NCI-H1092 treated with DMSO at 0.1 percent for 48 hours (cell line): ENCODE results near the gene MUC6.
"Not testable (repeated sequence)": the region's sequence is repeated elsewhere in the genome, so short reads cannot be mapped to it uniquely, and the experiment has no call there.

Experiments used
- DNase-seq: peaks from one replicate; lab custom pipeline; 2025; lab: John Stamatoyannopoulos, UW

Gene MUC6

DNA sequence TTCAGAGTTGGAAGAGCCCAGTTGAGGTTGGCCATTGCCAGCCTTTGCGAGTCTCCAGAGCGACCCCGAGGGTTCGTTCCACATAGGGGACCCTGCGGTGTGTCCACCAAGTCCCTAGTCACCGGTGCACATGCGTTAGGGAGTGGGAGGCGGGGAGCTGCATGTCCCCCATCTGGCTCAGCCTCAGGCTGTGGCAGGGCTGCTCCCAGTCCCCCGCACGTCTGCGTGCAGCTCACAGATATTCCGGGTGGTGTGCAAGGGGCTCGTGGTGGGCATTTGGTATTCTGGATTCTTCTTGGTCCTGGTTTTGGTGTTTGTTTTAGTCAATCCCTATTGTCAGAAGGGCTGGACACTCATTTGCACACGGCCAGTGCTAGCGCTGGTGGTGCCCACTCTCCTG, 48.8 kb downstream of the MUC6 start:
- no peak for DNase-seq

DNA sequence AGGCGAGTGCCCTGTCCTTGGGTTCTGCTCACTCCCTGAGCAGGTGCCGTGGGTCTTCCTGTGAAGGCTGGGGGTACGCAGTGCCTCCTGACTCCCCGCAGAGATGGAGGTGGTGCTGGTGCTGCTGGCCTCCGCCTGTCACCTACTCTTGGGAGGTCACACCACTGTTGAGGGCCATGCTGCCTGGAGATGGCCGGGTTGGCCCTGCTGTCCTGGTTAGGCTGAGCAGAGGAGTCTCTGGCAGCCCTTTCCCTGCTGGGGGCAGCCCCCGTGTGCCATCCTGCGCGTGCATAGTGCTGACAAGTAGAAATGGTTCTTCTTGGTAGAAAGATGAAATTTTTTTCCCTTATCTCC, 49.6 kb downstream of the MUC6 start:
- DNase-seq, result no peak

DNA sequence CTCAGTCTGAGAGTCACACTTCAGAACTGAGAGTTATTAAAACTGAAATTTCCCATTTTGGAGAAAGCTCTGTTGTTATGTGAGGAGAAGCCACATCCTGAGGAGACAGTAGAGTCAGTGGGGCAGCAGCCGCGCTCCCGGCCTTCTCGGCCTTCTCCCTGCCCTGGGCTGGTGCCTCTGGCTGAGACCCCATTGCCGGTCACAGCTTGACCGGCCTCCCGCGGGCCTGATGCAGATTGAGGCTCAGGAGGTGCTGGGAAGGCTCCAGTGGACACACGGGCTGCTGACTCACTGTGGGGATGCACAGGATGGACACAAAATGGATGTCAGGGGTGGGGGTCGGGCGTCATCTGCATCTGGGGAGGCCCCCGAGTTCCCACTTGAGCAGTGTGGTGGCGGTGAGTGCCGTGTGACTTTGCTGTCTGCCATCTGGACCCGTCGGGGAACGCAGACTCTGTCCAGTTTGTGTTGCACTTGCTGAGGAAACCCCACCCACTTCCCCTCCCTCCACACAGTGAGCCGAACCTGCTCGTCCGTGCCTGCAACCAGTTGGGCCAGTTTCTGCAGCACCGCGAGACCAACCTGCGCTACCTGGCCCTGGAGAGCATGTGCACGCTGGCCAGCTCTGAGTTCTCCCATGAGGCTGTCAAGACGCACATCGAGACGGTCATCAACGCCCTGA, 50.1 kb downstream of the MUC6 start:
- DNase-seq, result no peak

- no peak for DNase-seq
Measured at GRCh38 chr11:985848-986247, 50.7 kb downstream of the MUC6 start.

GRCh38 chr11:985406-985805, 51.1 kb downstream of the MUC6 start:
- no peak for DNase-seq

- DNase-seq, result no peak
Measured at GRCh38 chr11:984546-984945, 52.0 kb downstream of the MUC6 start.

DNA sequence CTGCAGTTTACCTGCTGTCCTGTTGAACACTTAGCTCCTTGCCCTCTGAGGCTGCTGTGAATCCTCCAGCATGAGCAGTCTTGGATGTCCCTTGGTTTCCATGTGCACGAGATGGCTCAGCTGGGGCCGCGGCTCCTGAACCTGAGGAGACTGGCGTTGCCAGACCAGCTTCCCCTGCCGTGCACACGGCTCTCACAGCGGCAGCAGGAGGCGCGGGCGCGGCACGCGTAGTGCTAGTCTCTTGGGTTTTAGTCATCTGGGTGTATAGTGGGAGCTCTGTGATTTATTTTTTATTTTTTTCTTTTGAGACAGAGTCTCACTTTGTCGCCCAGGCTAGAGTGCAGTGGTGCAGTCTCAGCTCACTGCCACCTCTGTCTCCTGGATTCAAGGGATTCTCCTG, 54.8 kb downstream of the MUC6 start:
- no peak for DNase-seq

GRCh38 chr11:980438-981357, 55.8 kb downstream of the MUC6 start:
- DNase-seq, result no peak

GRCh38 chr11:978781-979180, 57.7 kb downstream of the MUC6 start:
- DNase-seq, result no peak

GRCh38 chr11:977830-978720, 58.4 kb downstream of the MUC6 start:
- no peak for DNase-seq

DNA sequence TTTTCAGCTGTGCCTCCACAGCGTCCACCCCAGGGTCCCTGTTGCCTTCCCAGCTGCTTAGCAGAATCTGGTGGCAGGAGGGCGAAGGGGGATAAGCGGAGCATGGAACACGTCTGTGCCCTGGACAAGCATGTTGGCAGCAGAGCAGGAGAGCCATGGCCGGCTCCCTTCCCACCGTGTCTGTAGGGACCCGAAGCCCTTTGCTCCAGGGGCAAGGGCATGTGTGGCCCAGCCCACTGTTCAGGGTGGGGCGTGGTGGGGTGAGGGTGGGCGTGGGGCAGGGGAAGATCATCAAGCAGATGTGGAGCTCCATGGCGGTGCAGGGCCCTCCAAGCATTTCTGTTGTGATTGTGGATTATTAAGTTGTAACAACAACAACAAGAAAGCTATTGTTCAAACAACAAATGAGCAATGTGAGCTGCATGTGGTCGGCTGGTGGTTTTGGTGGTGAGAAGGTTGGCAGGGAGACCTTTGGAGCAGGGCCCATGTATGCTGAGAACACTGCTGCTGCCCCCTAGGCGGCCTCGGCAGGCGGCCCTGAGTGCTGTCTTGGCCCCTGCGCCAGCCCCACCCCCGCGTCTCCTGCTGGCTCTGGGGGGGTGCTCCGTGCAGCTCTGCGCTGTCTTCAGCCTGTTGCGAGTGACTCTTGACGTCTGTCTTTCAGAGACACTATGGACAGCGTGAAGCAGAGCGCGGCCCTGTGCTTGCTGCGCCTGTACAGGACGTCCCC, 59.9 kb downstream of the MUC6 start:
- DNase-seq, result no peak

- no peak for DNase-seq
Measured at GRCh38 chr11:975827-976226, 60.7 kb downstream of the MUC6 start.

DNA sequence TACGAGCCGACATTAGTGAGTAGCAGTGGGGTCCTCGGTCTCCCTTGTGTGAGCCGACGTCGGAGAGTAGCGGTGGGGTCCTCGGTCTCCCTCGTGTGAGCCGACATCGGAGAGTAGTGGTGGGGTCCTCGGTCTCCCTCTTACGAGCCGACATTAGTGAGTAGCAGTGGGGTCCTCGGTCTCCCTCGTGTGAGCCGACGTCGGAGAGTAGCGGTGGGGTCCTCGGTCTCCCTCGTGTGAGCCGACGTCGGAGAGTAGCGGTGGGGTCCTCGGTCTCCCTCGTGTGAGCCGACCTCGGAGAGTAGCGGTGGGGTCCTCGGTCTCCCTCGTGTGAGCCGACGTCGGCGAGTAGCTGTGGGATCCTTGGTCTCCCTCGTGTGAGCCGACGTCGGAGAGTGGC, 61.1 kb downstream of the MUC6 start:
- not testable (repeated sequence) for DNase-seq

DNA sequence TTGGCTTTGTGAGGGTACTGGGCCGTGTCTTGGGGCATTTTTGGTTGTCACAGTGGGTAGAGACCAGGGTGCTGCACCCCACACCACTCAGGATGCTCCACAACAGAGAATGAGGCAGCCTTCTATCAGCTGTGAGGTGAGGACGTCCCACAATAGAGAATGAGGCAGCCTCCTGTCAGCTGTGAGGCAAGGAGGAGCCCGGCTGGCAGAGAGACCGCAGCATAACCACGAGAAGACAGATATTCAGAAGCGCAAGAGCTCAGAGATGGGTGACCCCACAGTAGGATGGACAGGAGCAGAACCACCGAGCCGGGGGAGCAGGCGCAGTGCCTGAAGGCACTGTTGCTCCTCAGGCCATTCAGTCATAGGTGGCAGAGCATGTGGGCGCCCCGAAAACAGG, 63.3 kb downstream of the MUC6 start:
- DNase-seq, result no peak

- DNase-seq, result no peak
Measured at GRCh38 chr11:972523-973211, 63.9 kb downstream of the MUC6 start.

DNA sequence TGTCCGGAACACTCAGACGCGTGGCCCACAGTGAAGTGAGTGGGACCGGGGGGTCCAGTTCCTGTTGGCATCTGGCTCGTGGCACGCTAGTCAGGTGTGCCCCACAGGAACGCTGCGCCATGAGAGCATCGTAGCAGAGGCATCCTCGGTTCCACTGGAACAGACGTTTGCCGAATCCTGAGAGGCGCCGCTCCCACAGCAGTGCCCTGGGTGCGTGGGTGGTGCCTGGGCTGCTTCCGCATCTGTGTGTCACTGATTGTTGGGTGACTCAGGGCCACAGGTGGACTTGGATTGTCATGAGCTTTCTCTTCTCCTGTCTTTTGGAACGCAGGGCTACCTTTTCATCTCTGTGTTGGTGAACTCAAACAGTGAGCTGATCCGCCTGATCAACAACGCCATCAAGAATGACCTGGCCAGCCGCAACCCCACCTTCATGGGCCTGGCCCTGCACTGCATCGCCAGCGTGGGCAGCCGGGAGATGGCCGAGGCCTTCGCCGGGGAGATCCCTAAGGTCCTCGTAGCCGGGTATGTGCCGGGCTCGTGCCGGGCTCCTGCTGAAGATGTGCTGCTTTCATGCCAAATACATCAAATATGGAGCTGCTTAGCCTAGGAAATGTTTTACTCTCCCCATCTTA, 64.7 kb downstream of the MUC6 start:
- DNase-seq, result no peak

DNA sequence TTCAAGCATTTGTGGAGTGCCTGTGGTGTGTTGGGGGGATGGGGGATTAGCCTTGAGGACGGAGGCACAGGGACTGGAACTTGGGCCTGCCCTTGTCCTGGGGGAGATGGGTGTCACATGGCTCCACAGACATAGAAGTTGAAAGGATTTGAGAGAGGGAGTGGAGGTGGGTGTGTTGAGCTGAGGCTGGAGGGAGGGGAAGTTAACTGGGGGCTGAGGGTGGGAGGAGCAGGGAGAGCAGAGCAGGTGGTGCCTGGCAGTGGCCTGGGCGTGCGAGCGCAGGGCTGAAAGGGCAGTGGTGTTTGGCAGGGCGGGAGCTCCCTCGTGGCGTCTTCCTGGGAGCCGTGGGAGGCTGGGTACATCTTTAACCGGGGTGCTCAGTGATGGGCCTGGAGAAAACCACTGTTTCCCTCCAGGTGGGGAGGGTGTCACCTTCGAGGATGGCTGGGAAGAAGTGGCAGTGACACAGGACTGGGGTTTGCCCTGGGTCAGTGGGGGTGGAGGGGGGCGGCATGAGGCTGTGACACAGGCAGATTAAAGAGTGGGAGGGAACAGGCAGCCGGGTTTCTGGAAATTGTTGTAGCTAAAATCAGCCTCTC, 65.3 kb downstream of the MUC6 start:
- DNase-seq, result no peak

DNA sequence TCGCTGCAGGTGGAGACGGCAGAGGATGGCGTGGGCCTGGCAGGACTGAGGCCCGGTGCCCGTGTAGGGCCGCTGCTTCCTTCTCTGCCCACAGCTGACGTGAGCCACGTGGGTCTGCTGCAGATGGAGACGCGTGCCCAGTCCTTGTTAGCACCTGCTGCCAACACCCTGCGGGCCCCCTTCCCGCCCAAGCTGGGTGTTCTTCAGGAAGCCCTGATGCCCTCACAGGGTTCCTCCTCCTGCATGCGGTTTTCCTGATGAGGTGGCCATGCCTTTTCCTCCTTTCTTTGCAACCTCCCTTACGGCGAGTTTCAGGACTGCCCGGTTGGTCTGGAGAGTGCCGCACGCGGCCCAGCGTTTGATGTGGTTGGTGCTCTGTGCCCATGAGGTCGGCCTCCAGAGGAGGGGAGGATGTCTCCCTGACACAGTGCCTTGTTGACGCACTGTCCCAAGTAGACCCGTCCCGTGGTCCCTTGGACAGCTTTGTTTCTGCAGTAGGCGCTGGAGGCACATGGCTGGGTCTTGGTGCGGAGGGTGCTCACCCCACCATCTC, 66.1 kb downstream of the MUC6 start:
- DNase-seq, result no peak

DNA sequence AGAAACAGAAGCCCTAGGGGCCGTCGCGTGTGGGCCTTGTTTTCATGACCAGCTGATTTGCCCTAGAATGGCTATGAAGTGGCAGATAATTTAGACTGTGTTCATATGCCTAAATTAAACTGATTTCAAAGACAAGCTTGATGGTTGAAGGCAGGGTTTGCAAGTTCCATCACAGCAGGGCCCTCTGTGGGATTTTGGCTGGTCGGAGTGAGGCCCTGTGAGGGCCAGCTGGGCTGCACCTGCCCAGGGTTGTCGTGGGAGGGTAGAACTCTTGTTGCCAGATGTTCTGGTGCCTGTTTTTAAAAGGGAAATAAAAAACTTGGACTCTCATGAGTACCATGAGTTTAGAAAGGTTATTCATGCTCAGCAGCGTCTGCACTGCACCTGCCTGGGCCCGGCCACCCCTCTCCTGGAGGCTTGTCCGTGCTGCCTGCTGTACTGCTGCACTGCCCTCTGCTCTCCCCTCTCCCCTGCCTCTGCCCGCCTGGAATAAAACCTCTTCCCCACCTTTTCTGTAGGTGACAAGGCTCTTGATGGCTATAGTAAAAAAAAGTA, 66.8 kb downstream of the MUC6 start:
- DNase-seq, result no peak

DNA sequence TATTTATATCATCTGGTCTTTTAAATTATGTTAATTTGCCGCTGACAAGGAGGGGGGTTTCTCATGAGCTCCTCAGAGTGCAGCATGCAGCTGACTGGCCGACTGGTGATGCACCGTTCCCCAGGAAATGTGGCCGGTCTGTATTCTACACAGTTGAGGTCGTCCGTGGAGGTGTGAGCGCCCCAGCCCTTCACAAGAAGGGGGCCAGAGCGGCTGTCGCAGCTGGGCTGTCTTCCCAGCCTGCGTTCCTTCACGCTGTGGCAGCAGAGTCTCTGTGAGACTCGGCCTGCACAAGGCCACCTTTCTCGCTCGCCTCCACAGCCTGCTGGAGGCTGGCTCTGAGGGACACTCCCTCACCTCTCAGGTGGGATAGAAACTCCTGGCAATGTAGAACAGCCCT, 67.7 kb downstream of the MUC6 start:
- no peak for DNase-seq
